IPS-11a (cell line): ENCODE data around the gene MYCBP2.
A peak's percentile ranks its signal among the peaks of the same experiment; 100 is the strongest.
"Not testable (repeated sequence)": the region's sequence is repeated elsewhere in the genome, so short reads cannot be mapped to it uniquely, and the experiment has no call there.

ENCODE experiments used
- H3K4me3 ChIP-seq: one replicate; pipeline ENCODE4 v1.5.1; 2013; ENCODE audit warnings: low read depth, low read length, control low read depth

Gene MYCBP2

DNA sequence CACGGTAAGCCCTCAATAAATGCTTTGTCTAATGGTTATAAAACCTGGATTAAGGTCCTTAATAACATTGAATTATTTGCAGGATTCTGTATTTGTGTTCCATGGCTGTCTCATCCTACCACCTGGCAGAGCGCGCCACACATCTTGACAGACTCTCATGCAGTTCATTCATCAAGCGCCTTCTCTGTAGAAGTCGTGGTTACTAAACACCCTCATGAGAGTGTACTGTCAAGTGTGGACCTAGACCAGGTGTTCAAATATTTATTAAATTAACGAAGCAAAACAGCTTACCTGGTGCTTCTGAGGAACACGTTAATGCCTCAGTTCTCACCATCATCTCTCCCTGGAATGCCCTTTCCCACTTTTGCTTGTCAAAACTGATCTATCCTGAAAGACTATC, 286.8 kb downstream of the MYCBP2 start:
- H3K4me3 ChIP-seq = no peak overlapping the region

DNA sequence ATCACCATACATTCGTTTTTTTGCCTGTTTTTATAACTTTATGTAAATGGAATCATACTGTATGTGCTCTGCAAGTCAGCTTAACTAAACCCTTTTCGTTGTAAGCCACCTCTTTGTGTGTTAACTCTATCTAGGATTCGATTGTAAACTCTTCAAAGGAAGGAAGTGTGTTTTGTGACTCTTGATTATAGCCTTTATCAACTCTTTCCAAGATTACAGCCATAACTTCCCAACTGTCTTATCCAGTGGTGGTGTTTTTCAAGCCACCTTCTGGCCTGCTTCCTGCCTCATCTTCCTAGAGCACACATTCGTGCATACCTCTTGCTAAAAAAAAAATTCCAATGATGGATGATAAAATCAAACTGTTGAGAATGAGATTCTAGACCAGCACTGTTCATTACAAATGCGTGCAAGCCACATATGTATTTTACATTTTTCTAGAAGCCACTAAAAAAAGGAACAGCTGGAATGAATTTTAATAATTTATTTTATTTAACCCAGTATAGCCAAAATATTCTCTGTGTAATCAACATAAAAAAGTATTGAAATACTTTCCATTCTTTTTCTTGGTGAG, 287.9 kb downstream of the MYCBP2 start:
- no peak overlapping the region for H3K4me3 ChIP-seq

DNA sequence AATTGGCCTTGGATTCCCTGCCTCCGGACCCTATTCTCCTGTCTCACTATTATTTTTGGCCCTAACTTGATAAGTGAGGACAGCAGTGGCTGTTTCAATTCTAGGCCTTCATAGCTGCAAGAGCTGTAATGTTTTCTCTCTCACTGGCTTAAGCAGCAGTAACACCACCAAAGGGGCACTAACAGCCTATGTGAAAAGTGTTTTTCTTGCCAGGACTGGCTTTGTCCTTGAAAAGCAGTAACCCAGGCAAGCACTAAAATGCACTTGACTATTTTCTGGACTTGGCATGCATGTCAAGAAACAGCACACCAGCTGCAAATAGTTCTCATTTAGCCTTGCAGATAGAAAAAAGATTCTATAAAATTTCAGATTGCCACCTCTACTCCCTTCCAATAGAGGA, 290.6 kb downstream of the MYCBP2 start:
- H3K4me3 ChIP-seq = no peak overlapping the region

DNA sequence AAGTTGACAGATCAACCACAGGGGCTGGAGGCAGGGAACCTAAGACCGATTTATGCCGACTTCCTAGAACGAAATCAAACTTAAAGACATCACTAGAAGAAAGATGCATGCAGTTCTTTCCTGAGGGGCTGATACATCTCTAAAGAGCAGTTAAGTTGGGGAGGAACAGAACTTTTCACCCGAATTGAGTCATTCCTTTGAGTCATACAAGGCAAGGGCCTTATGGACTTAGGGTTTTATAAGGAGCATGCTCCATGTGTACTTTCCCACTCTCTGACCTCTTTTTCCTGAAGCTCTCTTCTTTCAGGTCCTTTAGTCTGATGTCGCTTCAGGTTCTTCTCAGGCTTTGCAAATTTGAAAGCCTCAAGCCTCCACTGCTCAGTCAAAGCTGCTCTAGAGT, 292.0 kb downstream of the MYCBP2 start:
- H3K4me3 ChIP-seq = no peak overlapping the region

DNA sequence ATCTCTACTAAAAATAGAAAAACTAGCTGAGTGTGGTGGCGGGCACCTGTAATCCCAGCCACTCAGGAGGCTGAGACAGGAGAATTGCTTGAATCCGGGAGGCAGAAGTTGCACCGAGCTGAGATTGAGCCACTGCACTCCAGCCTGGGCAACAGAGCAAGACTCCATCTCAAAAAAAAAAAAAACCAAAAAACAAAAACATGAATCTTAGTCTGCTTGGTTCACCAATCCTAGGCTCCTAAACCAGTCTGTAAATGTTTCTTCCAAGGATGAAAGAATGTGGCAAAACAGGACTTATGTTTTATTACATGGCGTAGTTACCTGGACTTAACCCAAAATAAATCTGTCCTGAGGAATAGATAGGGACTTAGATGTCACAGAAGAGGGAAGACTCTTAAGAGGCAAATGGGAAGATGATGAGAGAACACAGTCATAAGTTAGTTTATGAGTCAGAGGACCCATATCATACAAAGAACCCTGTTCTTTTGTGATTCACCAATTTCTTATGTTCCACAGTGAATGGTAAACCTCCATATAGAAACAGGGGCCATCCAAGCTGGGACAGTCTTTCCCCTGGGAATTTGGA, 293.1 kb downstream of the MYCBP2 start:
- H3K4me3 ChIP-seq = no peak overlapping the region

DNA sequence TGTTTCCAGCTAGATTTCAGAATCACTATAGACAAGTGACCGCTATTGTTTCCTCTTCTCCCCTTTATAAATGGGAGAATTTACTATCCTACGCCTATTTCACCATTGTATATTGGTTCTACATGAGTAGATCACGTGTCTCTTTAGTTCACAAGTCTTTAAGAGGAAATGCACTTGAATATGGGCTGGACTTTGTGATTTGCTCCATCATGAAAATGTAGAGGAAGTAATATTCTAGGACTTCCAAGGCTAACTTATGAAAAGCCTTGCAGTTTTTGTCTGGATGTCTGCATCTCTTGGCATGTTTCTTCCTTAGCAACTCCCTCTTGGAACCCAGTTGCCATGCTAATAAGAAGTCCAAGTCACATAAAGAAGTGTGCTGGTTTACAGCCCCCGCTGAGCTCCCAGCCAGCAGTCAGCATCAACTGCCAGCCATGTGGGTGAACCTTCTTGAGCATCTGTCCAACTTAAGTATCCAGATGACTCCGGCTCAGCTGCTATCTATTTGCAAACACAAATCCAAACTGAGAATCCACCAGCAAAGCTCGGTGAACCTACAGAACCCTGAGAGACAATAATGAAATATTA, 295.1 kb downstream of the MYCBP2 start:
- no peak overlapping the region for H3K4me3 ChIP-seq

DNA sequence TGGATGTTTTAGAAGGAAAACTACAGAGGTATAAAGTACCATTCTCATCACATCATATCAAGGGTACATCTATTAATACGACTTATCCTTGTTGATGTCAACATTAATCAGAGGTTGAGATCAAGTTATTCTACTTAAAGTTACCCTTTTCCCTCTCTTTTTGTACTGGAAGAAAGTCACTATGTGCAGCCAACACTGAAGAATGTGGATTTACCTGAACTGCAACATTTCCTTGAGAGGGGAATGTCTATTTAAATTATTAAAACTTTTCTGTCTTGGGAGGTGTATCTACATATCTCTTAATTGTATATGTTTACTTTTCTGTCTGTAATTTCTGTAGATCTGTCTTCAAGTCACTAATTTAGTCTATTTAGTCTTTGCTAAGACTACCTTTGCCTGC, 297.5 kb downstream of the MYCBP2 start:
- H3K4me3 ChIP-seq = no peak overlapping the region

DNA sequence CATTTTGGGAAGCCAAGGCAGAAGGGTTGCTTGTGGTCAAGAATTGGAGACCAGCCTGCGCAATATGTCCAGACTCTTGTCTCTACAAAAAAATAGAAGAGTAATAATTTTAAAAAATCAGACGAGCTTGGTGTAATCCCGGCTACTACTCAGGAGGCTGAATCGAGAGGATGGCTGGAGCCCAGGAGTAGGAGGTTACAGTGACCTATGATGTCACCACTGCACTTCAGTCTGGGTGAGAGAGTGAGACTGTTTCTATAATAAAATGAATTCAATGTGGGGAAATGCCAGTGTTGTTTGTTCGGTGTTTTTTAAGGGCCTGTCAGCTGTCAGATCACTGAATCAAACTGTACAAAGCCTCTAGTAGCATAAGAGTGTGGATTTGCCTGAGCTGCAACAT, 298.7 kb downstream of the MYCBP2 start:
- H3K4me3 ChIP-seq = peak overlapping the region; percentile 62

DNA sequence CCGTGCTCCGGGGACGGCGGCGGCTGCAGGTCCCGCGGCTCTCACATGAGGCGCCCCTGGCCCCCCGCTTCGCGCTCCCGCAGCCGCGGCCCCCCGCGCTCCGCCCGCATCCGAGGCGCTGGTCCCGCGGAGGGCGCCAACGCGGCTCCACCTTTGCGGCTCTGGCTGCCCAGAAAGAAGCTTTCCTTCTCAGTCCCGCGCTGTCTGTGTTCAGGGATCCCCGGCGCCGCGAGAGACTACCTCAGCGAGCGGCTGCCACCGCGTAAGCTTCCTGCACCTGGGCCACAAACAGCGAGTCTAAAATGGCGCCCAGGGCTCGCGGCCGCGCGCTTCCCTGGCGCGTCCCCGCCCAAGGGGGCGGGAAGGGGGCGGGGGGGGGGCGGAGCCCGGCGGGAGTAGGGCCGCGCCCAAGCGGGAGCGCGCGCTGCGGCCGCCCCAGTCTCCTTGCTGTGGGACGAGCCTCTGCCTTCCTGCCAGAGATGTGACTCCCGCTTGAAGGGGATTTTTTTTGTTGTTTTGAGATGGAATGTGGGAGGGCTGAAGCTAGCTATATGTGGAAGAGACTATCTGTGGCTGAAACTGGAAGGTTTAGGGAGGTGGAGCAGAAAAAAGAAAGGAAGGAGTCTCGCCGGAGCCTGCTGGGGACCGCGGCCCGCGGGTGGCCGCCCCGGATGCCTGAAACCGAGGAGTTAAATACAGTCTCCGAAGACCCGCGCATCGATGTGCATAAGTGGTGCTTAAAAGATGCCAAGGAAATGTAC, 299.9 kb downstream of the MYCBP2 start, which contains the start of gene FBXL3:
TSS of gene FBXL3 (minus strand) at position 299 of the 761 bp plus-strand sequence. CDS start 5,299 bp downstream, outside the sequence.
- peak within 1 kb of the TSS; percentile 87 for H3K4me3 ChIP-seq

DNA sequence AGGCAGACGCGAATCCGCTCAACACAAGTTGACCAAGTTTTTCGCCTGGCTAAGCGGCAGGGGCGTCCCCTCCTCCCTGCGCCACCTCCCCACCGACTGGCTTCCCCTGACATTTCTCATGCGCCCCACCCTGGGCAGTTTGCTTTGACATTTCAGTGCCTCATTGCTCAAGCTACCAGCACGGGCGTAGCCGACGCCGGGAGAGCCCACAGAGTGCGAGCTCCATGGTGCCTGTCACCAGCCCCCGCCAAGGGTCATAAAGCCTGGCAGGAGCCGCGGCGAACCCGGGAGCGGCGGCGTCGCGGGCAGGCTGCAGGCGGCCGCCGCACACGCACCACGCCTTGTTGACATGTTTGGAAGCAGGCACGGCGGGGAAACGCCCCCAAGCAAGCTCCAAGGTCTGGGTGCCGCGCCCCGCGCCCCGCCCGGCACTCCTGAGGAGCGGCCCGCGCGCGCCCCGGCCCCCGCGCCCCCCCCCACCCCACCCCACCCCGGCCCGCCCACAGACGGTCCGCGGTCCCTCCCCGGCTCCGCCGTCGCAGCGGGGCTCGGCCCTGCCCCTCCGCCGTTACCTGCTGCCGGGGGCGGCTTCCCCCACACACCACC, 300.5 kb downstream of the MYCBP2 start:
- peak overlapping the region; percentile 87 for H3K4me3 ChIP-seq

DNA sequence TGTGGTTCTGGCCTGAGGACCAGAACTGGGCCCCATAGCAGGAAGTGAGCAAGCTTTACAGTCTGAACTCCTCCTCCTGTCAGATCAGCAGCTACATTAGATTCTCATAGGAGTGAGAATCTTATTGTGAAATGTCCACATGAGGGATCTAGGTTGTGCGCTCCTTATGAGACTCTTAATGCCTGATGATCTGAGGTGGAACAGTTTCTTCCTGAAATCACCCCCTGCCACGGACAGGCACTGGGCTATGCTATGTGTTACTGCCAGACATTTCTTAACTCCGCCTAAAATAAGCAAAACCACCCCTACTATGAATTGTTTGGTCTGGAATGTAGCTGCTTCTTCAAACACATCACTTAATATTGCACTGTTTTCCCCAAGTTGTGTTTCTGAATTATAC, 304.6 kb downstream of the MYCBP2 start:
- H3K4me3 ChIP-seq = no peak overlapping the region

DNA sequence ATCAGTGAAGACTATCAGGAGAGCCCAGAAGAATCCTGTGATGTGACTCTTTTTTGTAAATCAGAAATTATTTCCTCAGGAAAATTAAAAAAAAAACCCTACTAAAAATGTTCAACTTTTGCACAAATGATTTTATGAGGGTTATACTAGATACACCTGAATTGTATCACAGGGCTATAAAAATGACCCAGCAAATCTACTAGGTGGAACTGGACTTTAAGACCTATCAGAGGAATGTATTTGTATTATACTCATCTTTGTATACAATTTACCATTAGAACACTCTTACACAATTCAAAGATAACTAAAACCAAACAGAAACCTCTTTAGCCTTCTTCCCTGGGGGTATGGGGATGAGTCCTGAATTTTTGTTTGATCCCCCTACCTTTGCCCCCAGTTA, 307.1 kb downstream of the MYCBP2 start:
- no peak overlapping the region for H3K4me3 ChIP-seq

DNA sequence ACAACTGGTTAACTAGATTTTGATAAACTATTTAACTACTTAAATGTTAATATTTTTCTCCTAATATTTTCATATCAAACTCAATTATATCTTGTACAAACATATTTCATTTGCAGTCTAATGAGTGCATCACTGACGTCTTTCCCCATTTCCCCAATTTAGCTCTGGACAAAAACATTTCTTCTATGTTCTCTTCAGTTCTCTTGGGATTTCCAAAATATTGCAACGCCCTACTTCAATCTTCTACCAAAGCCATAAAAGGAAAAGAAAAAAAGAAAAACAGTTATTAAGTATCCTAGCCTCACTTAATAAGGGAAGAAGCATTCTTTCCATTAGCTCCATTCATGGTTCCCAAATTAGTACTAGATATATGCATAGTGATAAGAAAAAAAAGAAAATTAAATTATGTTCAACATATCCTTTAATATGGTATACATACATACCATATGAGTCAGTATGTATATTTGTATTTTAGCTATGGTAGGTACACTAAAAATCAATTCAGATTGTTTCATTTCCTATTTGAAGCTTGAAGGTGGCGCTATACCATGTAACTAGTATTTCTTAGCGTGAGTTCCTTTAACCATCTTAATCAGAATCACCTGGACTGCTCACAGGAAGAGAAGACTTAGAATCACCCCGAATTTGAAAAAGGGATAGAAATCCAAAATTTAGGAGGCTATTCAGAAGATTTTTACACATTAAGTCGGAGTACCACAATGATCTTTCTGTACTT, 309.8 kb downstream of the MYCBP2 start:
- no peak overlapping the region for H3K4me3 ChIP-seq

DNA sequence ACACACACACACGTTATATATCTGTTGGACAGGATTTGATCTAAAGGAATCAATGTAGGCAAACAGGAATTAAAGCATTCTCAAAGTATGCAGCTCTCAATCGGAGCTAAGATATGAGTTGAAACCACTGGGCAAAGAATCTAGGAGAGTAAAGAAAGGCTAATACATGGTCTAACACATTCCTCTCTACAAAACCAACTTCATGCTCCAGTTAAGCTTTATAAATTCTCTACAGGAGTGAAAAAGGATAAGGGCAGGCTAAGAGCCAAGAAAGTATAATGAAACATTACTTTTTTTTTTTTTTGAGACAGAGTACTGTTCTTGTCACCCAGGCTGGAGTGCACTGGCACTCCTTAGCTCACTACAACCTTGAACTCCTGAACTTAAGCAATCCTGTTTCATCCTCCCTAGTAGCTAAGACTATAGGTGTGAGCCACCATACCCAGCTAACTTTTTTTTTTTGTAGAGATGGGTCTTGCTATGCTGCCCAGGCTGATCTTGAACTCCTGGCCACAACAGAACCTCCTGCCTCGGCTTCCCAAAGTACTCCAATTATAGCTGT, 310.6 kb downstream of the MYCBP2 start:
- no peak overlapping the region for H3K4me3 ChIP-seq

DNA sequence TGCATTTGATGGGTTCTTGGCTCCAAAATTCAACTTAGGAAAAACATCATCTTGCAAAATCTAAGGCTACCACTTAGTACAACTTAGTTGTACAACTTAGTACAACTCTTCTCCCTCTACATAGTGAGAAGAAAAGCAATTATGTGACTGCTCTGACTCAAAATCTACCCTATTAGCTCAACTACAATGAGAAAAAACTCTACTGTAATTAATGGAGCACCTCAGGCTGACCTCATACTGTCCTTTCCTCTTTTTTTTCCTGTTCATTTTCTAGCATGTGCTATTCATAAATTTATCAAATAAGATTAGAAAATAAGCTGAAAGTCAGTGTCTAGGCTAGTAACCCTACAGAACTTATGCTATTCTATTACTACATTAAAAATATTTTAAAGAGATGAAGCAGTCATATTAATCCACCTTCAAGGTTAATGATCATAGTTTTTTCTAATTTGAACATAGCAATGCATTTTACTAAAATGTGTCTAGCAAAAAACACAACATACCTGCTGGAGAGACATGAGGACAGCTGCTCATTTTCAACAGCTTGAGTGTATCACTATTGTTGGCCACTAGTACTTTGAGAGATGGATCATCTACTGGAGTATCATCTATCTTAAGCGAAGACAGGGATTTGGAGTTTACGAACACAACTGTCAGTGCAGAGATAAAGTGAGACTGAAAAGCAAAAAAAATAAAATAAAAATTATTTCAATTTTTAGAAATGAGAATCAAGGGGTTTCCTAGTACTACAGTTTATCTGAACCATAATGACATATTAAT, 311.8 kb downstream of the MYCBP2 start:
- H3K4me3 ChIP-seq = no peak overlapping the region

DNA sequence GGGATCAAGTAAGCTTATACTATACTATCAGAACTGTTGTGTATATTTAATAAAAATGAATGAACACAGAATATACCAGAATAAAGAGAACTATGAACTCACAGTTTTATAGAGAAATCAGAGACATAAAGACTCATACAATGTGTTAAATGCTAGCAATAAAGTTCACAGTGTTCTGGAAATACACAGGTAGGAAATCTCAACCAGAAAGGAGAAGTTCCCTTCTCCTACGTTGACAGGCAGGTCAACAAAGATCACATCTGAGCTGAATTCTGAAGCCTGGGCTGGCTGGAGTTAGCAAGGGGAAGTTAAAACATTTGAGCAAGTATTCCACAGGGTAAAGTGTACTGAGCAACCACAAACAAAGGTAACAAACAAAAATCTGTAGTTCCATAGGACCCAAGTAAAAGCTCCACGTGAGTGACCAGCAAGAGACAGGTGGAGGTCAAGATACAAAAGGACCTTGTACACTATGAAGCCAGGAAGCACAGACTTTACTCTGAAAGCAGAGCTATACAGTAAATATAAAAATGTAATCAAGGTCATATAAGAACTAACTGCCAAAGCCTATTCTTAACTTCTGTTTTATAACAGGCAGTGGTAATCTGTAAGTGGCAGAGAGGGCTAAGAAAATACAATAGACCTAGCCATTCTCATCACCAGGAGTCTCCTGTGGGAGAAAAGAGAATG, 312.9 kb downstream of the MYCBP2 start:
- no peak overlapping the region for H3K4me3 ChIP-seq

DNA sequence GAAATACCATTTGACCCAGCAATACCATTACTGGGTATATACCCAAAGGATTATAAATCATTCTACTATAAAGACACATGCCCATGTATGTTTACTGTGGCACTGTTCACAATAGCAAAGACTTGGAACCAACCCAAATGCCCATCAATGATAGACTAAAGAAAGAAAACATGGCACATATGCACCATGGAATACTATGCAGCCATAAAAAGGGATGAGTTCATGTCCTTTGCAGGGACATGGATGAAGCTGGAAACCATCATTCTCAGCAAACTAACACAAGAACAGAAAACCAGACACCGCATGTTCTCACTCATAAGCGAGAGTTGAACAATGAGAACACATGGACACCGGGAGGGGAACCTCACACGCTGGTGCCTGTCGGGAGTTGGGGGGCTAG, 317.2 kb downstream of the MYCBP2 start:
- H3K4me3 ChIP-seq = not testable (repeated sequence)

DNA sequence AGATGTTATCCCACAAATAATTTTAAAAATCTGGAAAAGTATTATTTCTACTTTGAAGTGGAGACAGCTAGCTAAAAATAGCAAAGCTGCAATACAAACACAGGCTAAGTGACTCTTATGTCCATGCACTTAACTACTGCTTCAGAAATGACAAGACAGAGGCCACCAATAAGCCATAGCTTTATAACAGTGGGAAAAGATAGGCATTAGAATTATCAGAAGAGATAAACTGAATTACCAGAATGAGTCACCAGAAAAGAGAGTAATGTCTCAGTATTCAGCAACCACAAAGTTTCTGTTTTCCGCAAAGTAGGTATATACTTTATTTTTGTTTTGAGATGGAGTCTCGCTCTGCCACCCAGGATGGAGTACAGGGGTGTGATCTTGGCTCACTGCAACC, 317.9 kb downstream of the MYCBP2 start:
- H3K4me3 ChIP-seq = no peak overlapping the region

DNA sequence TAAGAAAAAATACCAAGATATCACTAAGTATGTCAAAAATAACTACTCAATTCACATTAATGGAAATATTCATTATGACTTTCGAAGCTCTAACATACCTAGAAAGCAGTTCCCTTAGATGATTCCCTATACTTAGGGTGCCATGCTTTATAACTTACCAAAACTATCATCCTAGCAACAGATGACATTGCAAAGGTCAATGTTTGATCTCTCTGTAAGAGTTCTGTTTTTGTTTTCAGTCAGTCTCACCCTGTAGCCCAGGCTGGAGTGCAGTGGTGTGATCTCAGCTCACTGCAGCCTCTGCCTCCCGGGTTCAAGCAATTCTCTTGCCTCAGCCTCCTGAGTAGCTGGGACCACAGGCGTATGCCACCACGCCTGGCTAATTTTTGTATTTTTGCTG, 318.6 kb downstream of the MYCBP2 start:
- not testable (repeated sequence) for H3K4me3 ChIP-seq
